ENCODE results near the gene RUNX3. TPM values are rescaled to one million over a fixed set of nuclear protein-coding genes. Genes with fewer than 3 reads are reported as not detected.

RUNX3 gene
- total and polyA plus RNA-seq, 2 donors (not counting 3 experiments of a cell fraction or from before 2014, with no cell fraction given), result not detected

DNA sequence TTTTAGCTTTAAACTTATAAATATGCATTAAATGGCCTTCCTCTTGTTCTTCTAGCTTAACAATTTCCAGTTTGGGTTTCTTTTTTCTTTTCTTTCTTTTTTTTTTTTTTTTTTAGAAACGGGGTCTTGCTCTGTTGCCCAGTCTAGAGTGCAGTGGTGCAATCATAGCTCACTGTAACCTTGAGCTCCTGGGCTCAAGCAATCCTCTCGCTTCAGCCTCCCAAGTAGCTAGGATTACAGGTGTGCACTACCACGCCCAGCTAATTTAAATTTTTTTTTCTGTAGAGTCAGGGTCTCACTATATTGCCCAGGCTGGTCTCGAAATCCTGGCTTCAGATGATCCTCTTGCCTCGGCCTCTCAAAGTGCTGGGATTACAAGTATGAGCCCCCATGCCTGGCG is 37.9 kb upstream of the RUNX3 start:
- Histone ChIP-seq H3K4me2 (ENCODE audit: insufficient read depth, low read length) (no peak overlapping the region), H3K9ac (replicated peaks; ENCODE audit: extremely low read depth, insufficient read depth, low read length) (no peak overlapping the region), H2AFZ (ENCODE audit: low read depth, low read length) (no peak overlapping the region), H4K20me1 (replicated peaks; ENCODE audit: control insufficient read depth, extremely low read depth, insufficient read depth, low read length) (no peaks in the 10 kb centered on the region), H3K36me3 (ENCODE audit: control insufficient read depth in 2 of 2, extremely low read depth in 1 of 2, insufficient read depth in 2 of 2, low read length in 2 of 2) (no peaks in the 10 kb centered on the region), H3K4me3 (replicated peaks in 1 of 3; ENCODE audit: insufficient read depth in 1 of 3, low read depth in 1 of 3, low read length in 3 of 3) (no peak overlapping the region), H3K9me3 (replicated peaks; ENCODE audit: control insufficient read depth, insufficient read depth, low read length) (no peaks in the 10 kb centered on the region), H3K9me1 (replicated peaks; ENCODE audit: control insufficient read depth, extremely low read depth, insufficient read depth, low read length) (no peaks in the 10 kb centered on the region), H3K4me1 (ENCODE audit: control insufficient read depth, extremely low read depth, insufficient read depth, low read length) (no peaks in the 10 kb centered on the region), H3K27ac (ENCODE audit: insufficient read depth, low read depth, low read length) (no peak overlapping the region), H3K79me2 (ENCODE audit: control insufficient read depth, insufficient read depth, low read length) (no peaks in the 10 kb centered on the region), H3K27me3 (ENCODE audit: control insufficient read depth in 2 of 2, insufficient read depth in 2 of 2, low read length in 2 of 2) (peaks cover 2 to 4% of the 10 kb centered on the region in 2 experiments)
- ChIA-PET POLR2A (no interaction called here), CTCF (interaction anchor here (0.7 kb wide), 1 partner anchor 437 kb away, joined by 3 read pairs; no protein-coding TSS in a partner anchor)
- no peak for TF ChIP-seq JUN (IDR thresholded peaks at IDR 0.05; ENCODE audit: borderline replicate concordance, insufficient read depth, insufficient read length, low read depth)
- TF ChIP-seq, protein P1, sequence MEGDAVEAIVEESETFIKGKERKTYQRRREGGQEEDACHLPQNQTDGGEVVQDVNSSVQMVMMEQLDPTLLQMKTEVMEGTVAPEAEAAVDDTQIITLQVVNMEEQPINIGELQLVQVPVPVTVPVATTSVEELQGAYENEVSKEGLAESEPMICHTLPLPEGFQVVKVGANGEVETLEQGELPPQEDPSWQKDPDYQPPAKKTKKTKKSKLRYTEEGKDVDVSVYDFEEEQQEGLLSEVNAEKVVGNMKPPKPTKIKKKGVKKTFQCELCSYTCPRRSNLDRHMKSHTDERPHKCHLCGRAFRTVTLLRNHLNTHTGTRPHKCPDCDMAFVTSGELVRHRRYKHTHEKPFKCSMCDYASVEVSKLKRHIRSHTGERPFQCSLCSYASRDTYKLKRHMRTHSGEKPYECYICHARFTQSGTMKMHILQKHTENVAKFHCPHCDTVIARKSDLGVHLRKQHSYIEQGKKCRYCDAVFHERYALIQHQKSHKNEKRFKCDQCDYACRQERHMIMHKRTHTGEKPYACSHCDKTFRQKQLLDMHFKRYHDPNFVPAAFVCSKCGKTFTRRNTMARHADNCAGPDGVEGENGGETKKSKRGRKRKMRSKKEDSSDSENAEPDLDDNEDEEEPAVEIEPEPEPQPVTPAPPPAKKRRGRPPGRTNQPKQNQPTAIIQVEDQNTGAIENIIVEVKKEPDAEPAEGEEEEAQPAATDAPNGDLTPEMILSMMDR (IDR thresholded peaks at IDR 0.05; ENCODE audit: extremely low read depth in 1 of 2, insufficient read depth in 1 of 2, low read depth in 1 of 2, low read length in 2 of 2), result no peak
- TF ChIP-seq, protein P2, sequence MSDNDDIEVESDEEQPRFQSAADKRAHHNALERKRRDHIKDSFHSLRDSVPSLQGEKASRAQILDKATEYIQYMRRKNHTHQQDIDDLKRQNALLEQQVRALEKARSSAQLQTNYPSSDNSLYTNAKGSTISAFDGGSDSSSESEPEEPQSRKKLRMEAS (IDR thresholded peaks at IDR 0.05; ENCODE audit: insufficient read depth, insufficient read length), result no peak
- no peak for TF ChIP-seq POLR2A (IDR thresholded peaks at IDR 0.05; ENCODE audit: low read depth, low read length)
- no peak for TF ChIP-seq FOS (IDR thresholded peaks at IDR 0.05; ENCODE audit: borderline replicate concordance, insufficient read depth, low read length)
- no peak for TF ChIP-seq POLR2AphosphoS5 (IDR thresholded peaks at IDR 0.05; ENCODE audit: insufficient read depth, low read depth, low read length)
- TF ChIP-seq EZH2 (IDR thresholded peaks at IDR 0.05; ENCODE audit: borderline replicate concordance, low read depth, low read length, severe bottlenecking), result no peak
- no peak for TF ChIP-seq GATA2 (IDR thresholded peaks at IDR 0.05; ENCODE audit: insufficient read depth, insufficient read length, low read depth, low read length)
- TF ChIP-seq MYC (IDR thresholded peaks at IDR 0.05; ENCODE audit: low read depth, low read length), result no peak
- FAIRE-seq (no peak), DNase-seq (ENCODE audit: low read depth, low spot score) (no peak)
- intact Hi-C loops (cut with micrococcal nuclease), result no loop called here
- BruUV-seq (replicated peaks), result no TSS peak
- dilution Hi-C loops (cut with MboI; ENCODE audit: extremely low pct_ligation_motif_present, low sequenced_read_pairs), result no loop called here
